SK-N-SH (cell line): Measurements from ENCODE around the gene FAM210B. TPM values are rescaled to one million over a fixed set of nuclear protein-coding genes. Genes with fewer than 3 reads are reported as not detected.

ENCODE experiments used
- CTCF ChIA-PET: fragments of 300-600, 350-600 bp; formaldehyde crosslinking; extraction: SDS; loops from one replicate; lab custom pipeline; 2021; lab: Yijun Ruan, JAX
- POLR2A ChIA-PET: fragments of 350-600 bp; sonication (Branson Sonifier 250); formaldehyde crosslinking; extraction: SDS; loops from one replicate; lab custom pipeline; 2020; ENCODE audit warnings: antibody characterized with exemption, inconsistent platforms; lab: Yijun Ruan, JAX
- DNase-seq: peaks from one replicate; pipeline ENCODE4 v3.0.0; 2012
- H2AFZ ChIP-seq: fragments of 200-600 bp; sonication (generic); 2 replicates; pipeline ENCODE4 v1.8.1; 2016; ENCODE audit warnings: antibody characterized with exemption, mild to moderate bottlenecking, low read depth
- H3F3A ChIP-seq: fragments of 200-600 bp; sonication (generic); replicated peaks from 2 replicates; pipeline ENCODE3; 2016; ENCODE audit warnings: antibody characterized with exemption, mild to moderate bottlenecking; ENCODE audit not compliant: insufficient read depth
- H3K27ac ChIP-seq, 2 experiments: fragments of 200-500 bp in 1 of 2; fragments of 200-600 bp in 1 of 2; sonication (Bioruptor generic) in 1 of 2; sonication (generic), shearing (Covaris generic) in 1 of 2; 2 replicates each; pipeline versions ENCODE4 v1.5.1 to v1.6.1; 2014 to 2016; ENCODE audit warnings: low read depth in 2 of 2, inconsistent platforms in 1 of 2, low read length in 1 of 2, mild to moderate bottlenecking in 1 of 2, mixed read lengths in 1 of 2
- H3K27me3 ChIP-seq: fragments of 200-600 bp; sonication (generic), shearing (Covaris generic); 2 replicates; pipeline ENCODE4 v1.6.1; 2016; ENCODE audit warnings: mixed run types; ENCODE audit not compliant: insufficient read depth
- H3K36me3 ChIP-seq, 2 experiments: fragments of 200-500 bp in 1 of 2; fragments of 200-600 bp in 1 of 2; sonication (Bioruptor generic) in 1 of 2; sonication (generic) in 1 of 2; replicated peaks in 1 of 2; 2 replicates each; pipeline versions ENCODE3 to v1.5.1; 2014 to 2016; ENCODE audit warnings: low read length in 1 of 2, mild to moderate bottlenecking in 1 of 2; ENCODE audit not compliant: insufficient read depth in 2 of 2, control insufficient read depth in 1 of 2
- H3K4me1 ChIP-seq, 2 experiments: fragments of 200-500 bp in 1 of 2; fragments of 200-600 bp in 1 of 2; sonication (Bioruptor generic) in 1 of 2; sonication (generic), shearing (Covaris generic) in 1 of 2; 2 replicates each; pipeline versions ENCODE4 v1.5.1 to v1.6.1; 2014 to 2016; ENCODE audit warnings: low read depth in 1 of 2, low read length in 1 of 2, mixed run types in 1 of 2; ENCODE audit not compliant: insufficient read depth in 2 of 2, control insufficient read depth in 1 of 2
- H3K4me2 ChIP-seq: fragments of 200-600 bp; sonication (generic), shearing (Covaris generic); 2 replicates; pipeline ENCODE4 v1.6.1; 2017; ENCODE audit warnings: mixed run types
- H3K4me3 ChIP-seq, 2 experiments: fragments of 200-500 bp in 1 of 2; fragments of 200-600 bp in 1 of 2; sonication (Bioruptor generic) in 1 of 2; sonication (generic), shearing (Covaris generic) in 1 of 2; 2 replicates each; pipeline versions ENCODE4 v1.5.1 to v1.8.1; 2014 to 2016; ENCODE audit warnings: low read depth in 2 of 2, inconsistent platforms in 1 of 2, low read length in 1 of 2, mild to moderate bottlenecking in 1 of 2, mixed read lengths in 1 of 2, moderate library complexity in 1 of 2
- H3K79me2 ChIP-seq: fragments of 200-600 bp; sonication (generic); 2 replicates; pipeline ENCODE4 v1.8.1; 2017; ENCODE audit warnings: mild to moderate bottlenecking; ENCODE audit not compliant: insufficient read depth
- H3K9ac ChIP-seq: fragments of 200-600 bp; sonication (generic); 2 replicates; pipeline ENCODE4 v1.6.1; 2017; ENCODE audit warnings: mixed run types
- H3K9me2 ChIP-seq: fragments of 200-600 bp; sonication (generic); 2 replicates; pipeline ENCODE4 v1.6.1; 2017; ENCODE audit warnings: mixed run types
- H3K9me3 ChIP-seq: fragments of 200-600 bp; sonication (generic); 2 replicates; pipeline ENCODE4 v1.6.1; 2017; ENCODE audit warnings: mixed run types, mild to moderate bottlenecking, moderate library complexity
- H4K20me1 ChIP-seq: fragments of 200-600 bp; sonication (generic); 2 replicates; pipeline ENCODE4 v1.6.1; 2017; ENCODE audit warnings: mild to moderate bottlenecking, mixed run types; ENCODE audit not compliant: insufficient read depth
- CTCF ChIP-seq: fragments of 200-600 bp; sonication (generic); IDR thresholded peaks from 2 replicates; pipeline ENCODE4 v1.6.1; 2017; ENCODE audit warnings: antibody characterized with exemption, mild to moderate bottlenecking, moderate library complexity
- ELF1 ChIP-seq: IDR thresholded peaks from 2 replicates; pipeline ENCODE4 v1.4.0; 2012
- EZH2phosphoT487 ChIP-seq: fragments of 200-600 bp; sonication (generic); IDR thresholded peaks from 2 replicates; pipeline ENCODE4 v1.6.1; 2017; ENCODE audit warnings: low read depth, mixed run types, mild to moderate bottlenecking, antibody characterized with exemption, moderate library complexity, borderline replicate concordance
- FOSL2 ChIP-seq: IDR thresholded peaks from 2 replicates; pipeline ENCODE4 v1.4.0; 2012; ENCODE audit warnings: low read depth, mild to moderate bottlenecking, moderate library complexity, borderline replicate concordance
- FOXJ3 ChIP-seq: sonication (generic); formaldehyde crosslinking; IDR thresholded peaks from 2 replicates; pipeline ENCODE4 v1.5.1; 2020; ENCODE audit warnings: mild to moderate bottlenecking, missing genetic modification reagents
- IRF3 ChIP-seq: fragments of 150-350 bp; IDR thresholded peaks from 2 replicates; pipeline ENCODE4 v1.6.1; 2016; ENCODE audit warnings: mild to moderate bottlenecking, low read depth, low read length
- MAX ChIP-seq: IDR thresholded peaks from 2 replicates; pipeline ENCODE4 v1.4.0; 2012; ENCODE audit warnings: low read depth
- MEF2A ChIP-seq: IDR thresholded peaks from 2 replicates; pipeline ENCODE4 v1.4.0; 2012; ENCODE audit warnings: low read depth, borderline replicate concordance
- NFIC ChIP-seq: IDR thresholded peaks from 2 replicates; pipeline ENCODE4 v1.4.0; 2012; ENCODE audit warnings: borderline replicate concordance
- NRF1 ChIP-seq: IDR thresholded peaks from 2 replicates; pipeline ENCODE4 v1.6.1; 2012; ENCODE audit warnings: low read depth, mild to moderate bottlenecking, low read length
- POLR2AphosphoS5 ChIP-seq: IDR thresholded peaks from 2 replicates; pipeline ENCODE4 v1.6.1; 2012; ENCODE audit warnings: low read depth, low read length
- RAD21 ChIP-seq: IDR thresholded peaks from 2 replicates; pipeline ENCODE4 v1.6.1; 2012; ENCODE audit warnings: mild to moderate bottlenecking, low read length
- RCOR1 ChIP-seq: fragments of 150-350 bp; IDR thresholded peaks from 2 replicates; pipeline ENCODE4 v1.6.1; 2017; ENCODE audit warnings: antibody characterized with exemption, low read length
- RXRA ChIP-seq: IDR thresholded peaks from 2 replicates; pipeline ENCODE4 v1.4.0; 2012; ENCODE audit warnings: low read depth, mild to moderate bottlenecking, borderline replicate concordance
- TCF12 ChIP-seq: IDR thresholded peaks from 2 replicates; pipeline ENCODE4 v1.4.0; 2012
- TEAD4 ChIP-seq: IDR thresholded peaks from 2 replicates; pipeline ENCODE4 v1.4.0; 2012; ENCODE audit warnings: mild to moderate bottlenecking, borderline replicate concordance; ENCODE audit not compliant: insufficient read depth
- USF1 ChIP-seq: IDR thresholded peaks from 2 replicates; pipeline ENCODE4 v1.4.0; 2012; ENCODE audit warnings: low read depth, borderline replicate concordance
- WGBS: methylation state at CpG from one replicate; pipeline ENCODE4 v1.1.6; 2017; ENCODE audit warnings: low lambda C conversion rate; 5-methylcytosine and 5-hydroxymethylcytosine counted together
- polyA plus RNA-seq, 3 experiments: library from polyadenylated mRNA; depleted of rRNA; stranded (reverse); fragments of >200 nt; gene quantifications; 2 replicates each; pipeline ENCODE4 v1.2.3, GENCODE V29; 2012

FAM210B gene
- polyA plus RNA-seq, 1 of the 3 experiments (the other 2 are of a cell fraction) = 34.6 TPM

GRCh38 chr20:56411759-56412472 lies 53.1 kb downstream of the FAM210B start, which contains the start of gene CASS4:
CASS4 (plus strand) TSS chr20:56412260; CDS start chr20:56412459, 199 bp downstream.
- CTCF ChIA-PET = interaction anchor here (0.6 kb wide), 1 partner anchor 11 kb away, joined by 3 read pairs; no protein-coding TSS in a partner anchor
- H3K4me3 ChIP-seq = no peak within 1 kb of the TSS
- TF ChIP-seq RAD21 (no peak), NFIC (no peak), MAX (no peak), NRF1 (no peak), USF1 (no peak), EZH2phosphoT487 (no peak), RCOR1 (no peak), FOXJ3 (CRISPR knock-in tag) (no peak), RXRA (no peak), FOSL2 (no peak), POLR2AphosphoS5 (no peak), IRF3 (no peak), CTCF (no peak), MEF2A (no peak), TCF12 (no peak), ELF1 (no peak), TEAD4 (no peak)
- TF ChIP-seq, all 33 proteins: peak for 0
- Histone ChIP-seq H4K20me1 (no peaks in the 10 kb centered on the region), H3K9me3 (no peaks in the 10 kb centered on the region), H3K9ac (no peak within 1 kb of the TSS), H3K4me2 (no peak within 1 kb of the TSS), H3K4me1 (no peaks in the 10 kb centered on the region), H3K79me2 (no peaks in the 10 kb centered on the region), H3K27me3 (no peaks in the 10 kb centered on the region), H2AFZ (no peak within 1 kb of the TSS), H3F3A (no peaks in the 10 kb centered on the region), H3K9me2 (no peaks in the 10 kb centered on the region), H3K27ac (no peak within 1 kb of the TSS), H3K36me3 (peaks cover 7% of the 10 kb centered on the region in 2 experiments)
- POLR2A ChIA-PET = no interaction called here
- 91% methylated on average over 10 of the region's 10 CpGs for WGBS
- DNase-seq = no peak
